Hematopoietic multipotent progenitor cell treated with erythropoietin and hydrocortisone succinate and interleukin-3 and kit ligand, for 8 days (in vitro differentiated cells): Measurements from ENCODE around the gene TFRC.

Source experiments
- DNase-seq: peaks from one replicate; pipeline ENCODE4 v3.0.0-alpha.2; 2015

The TFRC gene

DNA sequence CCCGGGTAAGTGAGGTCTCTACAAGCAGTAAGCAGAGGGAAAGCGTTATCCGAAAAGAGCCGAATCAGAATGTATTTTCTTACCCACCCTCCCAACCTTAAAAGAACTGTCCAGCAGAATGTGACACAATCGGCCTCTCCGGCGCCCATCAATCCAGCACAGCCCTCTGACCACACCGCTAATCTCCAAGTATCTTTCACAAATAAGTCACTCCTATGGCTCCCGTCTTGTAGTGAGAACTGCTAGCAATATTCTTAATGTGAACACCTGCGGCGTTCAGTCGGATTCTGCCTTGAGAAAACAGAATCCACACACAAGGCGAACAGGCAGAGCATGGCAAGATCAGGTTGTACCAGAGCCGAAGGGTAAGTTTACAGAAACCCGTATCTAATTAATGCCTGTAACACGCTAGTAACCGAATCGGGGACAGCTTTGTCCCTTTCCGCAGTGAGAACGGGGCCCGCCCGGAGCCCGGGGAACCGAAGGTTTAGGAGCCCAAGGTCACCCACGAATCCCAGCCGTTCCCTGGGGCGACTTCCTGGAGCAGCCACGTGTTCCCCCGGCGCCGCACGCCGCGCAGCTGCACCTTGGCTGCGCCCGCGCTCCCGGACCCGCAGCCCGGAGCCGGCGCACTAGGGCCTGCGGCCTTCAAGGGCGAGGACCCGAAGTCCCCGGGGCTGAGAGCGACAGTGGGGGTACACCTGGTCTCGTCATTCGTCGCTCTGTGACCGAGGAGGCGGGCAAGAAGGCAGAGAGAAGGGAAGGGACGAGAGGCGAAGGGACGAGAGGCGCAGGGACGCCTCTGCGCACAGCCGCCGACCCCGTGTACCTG, 672 bp downstream of the TFRC start:
- peak; percentile 70 for DNase-seq

DNA sequence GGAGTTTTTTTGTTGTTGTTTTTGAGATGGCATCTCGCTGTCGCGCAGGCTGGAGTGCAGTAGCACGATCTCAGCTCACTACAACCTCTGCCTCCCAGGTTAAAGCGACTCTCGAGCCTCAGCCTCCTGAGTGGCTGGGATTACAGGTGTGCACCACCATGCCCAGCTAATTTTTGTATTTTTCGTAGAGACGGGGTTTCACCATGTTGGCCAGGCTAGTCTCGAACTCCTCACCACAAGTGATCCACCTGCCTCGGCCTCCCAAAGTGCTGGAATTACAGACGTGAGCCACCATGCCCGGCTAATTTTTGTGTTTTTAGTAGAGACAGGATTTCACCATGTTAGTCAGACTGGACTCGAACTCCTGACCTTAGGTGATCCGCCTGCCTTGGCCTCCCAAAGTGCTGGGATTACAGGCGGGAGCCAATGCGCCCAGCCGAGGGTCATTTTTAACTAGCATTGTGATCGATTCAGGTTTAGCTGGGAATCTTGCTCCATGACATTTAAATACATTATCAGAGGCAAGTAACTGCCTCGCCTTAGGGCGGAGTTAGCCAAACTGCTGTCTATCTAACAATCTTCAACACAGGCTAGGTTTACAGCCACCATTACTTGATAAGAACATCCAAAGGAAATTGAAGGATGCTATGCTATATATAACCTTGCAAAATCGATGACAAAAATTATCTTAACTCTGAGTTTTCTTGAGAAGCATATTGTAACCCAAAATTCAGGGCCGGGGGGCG, 1.6 kb downstream of the TFRC start:
- peak; percentile 71 for DNase-seq

DNA sequence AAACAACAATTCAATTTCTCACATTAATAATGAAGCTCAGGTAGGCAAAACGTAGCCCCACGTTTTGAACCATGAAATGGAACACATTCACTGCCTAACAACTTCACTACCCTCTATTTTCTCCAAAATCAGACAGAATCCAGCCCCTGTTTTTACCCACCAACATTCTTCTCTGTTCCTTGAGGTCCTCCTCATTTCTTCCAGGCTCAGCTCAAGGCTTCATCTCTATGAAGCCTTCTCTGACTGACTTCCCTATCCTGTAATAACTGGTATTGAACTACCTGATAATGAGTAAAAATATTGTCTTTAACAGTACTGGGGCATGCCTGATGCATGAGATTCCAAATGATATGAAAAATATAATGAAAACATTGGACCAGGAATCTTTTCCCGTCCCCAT, 2.2 kb downstream of the TFRC start:
- DNase-seq, result peak; percentile 68

DNA sequence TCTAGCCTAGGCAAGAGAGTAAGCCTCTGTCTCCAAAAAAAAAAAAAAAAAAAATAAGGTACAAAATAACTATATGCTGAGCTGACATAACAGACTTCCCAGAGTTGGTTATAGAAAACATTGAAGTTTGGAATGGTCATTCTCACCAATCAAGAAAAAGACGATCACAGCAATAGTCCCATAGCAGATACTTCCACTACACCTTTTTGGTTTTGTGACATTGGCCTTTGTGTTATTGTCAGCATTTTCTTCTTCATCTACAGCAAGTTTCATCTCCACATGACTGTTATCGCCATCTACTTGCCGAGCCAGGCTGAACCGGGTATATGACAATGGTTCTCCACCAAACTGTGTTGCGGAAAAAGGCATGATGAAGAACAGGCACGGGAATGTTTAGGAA, 6.9 kb downstream of the TFRC start:
- no peak for DNase-seq

DNA sequence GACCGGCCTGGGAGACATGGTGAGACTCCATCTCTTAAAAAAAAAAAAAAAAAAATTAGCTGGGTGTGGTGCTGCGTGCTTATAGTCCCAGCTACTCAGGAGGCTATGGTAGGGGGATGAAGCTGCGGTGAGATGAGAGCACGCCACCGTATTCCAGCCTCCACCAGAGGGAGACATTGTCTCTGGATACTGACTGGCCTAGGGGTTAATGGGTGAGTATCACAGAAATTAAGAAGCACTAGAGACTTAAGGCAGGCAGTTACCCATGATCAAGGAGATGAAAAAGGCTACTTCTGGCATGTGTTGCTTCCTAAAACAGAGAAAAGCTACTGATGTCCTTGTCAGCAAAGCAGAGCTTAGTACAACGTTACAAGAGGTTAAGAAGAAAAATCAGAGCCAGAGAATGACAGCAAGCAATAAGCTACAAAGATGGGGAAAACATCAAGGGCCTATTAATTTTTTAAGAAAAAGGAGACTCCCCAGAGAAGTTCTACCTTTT, 8.6 kb downstream of the TFRC start:
- peak; percentile 88 for DNase-seq

DNA sequence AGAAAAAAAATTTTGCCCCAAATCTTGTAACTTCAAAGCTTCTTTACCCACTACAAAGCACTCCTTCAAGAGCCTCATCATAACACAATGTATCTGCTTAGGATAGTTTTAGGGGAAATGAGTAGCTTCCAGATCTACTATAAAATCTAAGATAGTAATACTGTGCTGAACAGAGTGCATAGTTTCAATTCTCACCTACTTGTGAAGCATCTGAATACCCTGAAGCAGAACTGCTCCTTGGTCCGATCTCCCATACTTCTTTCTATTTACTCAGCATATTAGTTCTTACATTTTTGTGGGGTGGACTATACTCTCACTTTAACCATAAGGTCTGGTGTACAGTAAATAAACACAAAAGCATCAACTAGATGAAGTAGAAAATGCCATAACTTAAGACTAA, 9.6 kb downstream of the TFRC start:
- peak; percentile 41 for DNase-seq

DNA sequence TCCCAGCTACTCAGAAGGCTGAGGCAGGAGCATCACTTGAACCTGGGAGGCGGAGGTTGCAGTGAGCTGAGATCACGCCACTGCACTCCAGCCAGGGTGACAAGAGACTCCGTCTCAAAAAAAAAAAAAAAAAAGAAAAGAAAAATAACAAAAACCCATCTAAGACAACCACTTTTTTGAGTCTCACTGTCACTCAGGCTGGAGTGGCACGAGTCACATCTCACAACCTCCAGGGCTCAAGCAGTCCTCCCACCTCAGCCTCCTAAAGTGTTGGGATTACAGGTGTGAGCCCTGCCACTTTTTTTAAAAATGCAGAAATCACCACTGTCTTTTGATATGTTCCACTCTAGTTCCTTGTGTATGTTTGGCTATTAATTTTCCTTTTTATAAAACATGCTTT, 13.1 kb downstream of the TFRC start:
- DNase-seq, result peak; percentile 58

DNA sequence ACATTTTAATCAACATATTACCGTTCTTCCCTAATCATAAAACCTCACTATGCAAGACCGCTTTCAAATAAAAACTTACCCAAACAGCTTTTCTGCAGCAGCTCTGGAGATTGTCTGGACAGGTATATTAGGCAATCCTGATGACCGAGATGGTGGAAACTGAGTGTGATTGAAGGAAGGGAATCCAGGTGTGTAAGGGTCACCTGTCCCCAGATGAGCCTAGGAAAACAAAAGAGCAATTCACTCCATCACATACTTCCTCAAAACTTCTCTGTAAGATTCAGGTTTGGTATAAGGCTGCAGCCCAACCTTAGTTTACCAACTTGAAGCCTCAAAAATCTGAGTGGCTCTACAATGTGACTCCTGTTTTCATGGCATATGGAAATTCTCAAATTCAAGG, 14.5 kb downstream of the TFRC start:
- DNase-seq, result no peak

DNA sequence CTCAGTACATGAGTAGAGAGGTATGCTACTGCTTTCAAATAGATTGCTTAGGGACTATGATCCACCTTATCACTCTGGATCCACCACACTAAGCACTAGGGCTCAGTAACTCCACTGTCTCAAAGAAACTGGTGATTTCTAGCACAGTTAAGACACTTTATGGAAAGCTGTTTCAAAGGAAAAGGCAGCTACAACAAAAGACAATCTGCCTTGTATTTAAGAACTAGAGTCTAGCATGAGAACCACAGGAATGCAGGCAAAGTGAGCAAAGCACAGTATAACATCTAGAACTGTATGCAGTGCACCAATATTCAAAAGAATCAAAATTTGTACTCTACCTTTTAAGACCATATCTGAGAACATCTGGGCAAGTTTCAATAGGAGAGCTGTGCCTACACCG, 17.9 kb downstream of the TFRC start:
- peak; percentile 56 for DNase-seq

DNA sequence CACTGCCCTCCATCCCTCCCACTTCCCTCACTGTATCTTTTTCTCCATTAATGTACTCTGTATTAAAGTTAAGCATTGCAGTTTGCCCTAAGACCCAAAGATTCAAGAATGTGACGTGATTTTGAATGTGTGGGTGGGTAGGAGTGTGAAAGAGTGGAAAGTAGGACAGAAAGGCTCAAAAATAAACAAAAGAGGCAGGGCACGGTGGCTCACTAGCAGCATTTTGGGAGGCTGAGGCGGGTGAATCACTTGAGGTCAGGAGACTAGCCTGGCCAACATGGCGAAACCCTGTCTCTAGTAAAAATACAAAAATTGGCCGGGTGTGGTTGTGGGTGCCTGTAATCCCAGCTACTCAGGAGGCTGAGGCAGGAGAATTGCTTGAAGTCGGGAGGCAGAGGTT, 18.4 kb downstream of the TFRC start:
- peak; percentile 44 for DNase-seq

DNA sequence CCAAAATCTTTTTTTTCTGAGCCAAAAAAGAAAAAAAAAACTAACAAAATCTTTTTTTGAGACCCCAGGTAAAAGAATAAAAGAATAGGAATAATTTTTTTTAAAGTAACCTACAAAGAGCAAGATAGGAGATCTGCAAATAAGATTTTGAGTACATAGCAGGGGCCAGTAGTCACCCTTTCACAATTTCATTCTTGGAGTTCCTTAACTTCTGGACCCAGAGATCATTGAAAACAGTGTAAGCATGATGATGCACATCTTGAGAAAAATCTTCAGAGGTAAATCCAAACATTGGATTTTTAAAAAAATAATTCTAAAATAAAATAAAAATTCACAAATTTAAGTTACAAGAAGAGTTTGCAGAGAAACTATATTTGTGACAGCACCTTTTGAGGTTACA, 18.8 kb downstream of the TFRC start:
- DNase-seq, result peak; percentile 34

DNA sequence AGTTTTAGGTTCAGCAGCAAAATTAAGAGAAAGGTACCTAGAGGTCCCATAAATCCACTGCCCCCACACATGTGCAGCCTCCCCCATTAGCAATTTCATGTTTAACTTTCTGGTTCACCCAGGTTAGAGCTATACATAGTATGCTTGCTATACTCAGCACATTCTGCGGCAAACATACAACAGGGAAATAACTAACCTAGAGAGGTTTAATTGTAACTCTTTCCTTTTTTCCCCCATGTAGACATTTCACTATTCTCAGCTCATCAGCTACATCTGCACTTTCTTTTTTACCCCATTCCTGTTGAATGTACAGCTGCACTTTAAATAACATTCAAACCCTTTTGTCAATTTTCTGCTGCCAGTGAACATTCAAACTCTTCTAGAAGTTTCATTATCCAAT, 21.1 kb downstream of the TFRC start:
- peak; percentile 54 for DNase-seq

DNA sequence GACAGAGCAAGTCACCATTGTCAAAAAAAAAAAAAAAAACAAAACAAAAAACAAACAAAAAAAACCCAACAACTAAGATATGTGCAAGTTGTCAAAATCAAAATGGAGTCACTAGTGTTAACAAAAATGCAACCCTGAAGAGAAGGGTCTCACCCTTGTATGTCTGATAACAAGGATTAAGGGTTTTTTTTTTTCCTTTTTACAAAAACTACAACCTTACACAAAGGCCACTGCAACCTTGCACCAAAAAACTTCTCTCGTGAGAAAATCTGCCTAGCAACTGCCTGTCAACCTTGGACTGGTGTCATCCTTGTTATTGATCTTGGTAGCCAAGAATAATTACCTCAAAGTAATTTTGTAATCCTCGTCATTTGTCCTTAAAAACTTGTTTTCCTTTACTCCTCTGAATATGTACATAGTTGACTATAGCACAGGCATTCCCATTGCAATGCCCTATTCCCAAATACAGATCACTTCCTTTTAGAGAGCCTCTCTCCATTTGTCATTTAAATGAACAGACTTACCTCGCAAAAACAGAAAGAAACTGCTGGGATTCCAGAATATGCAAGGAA, 24.0 kb downstream of the TFRC start:
- DNase-seq, result peak; percentile 51

DNA sequence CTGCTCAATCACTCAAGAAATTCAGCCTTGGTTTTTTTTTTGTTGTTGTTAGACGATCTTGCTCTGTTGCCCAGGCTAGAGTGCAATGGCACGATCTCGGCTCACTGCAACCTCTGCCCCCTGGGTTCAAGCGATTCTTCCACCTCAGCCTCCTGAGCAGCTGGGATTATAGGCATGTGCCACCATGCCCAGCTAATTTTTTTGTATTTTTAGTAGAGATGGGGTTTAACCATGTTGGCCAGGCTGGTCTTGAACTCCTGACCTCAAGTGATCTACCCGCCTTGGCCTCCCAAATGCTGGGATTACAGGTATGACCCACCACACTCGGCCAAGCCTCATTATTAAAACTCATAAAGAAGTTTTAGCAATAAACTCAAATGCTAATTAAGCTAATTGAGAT, 25.5 kb downstream of the TFRC start:
- DNase-seq, result peak; percentile 27

DNA sequence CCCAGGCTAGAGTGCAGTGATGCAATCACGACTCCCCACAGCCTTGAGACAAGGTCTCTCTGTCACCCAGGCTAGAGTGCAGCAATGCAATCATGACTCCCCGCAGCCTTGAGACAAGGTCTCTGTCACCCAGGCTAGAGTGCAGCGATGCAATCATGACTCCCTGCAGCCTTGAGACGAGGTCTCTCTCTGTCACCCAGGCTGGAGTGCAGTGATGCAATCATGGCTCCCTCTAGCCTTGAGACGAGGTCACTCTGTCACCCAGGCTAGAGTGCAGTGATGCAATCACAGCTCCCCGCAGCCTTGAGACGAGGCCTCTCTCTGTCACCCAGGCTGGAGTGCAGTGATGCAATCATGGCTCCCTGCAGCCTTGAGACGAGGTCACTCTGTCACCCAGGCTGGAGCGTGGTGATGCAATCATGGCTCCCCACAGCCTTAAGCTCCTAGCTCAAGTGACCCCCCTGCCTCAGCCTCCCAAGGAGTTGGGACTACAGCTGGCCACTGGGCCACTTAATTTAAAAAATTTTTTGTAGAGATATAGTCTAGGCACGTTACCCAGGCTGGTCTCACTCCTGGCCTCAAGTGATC, 26.1 kb downstream of the TFRC start:
- DNase-seq, result peak; percentile 69

DNA sequence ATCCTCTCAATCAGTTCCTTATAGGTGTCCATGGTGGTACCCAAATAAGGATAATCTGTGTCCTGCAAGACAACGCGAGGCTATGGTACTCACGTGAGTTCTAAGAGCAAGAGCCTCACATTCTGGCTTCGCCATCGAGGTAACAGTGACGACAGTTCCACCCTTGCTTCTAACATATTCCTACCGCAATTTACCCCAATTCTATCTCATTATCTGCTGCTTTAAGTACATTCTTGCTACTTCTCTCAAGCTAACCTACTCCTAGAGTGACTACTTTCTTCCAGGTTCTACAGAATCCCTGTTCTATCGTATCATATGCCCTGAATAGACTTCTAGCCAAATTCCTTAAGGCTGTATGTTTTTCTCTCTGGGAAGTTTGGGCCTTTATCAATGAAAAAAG, 26.6 kb downstream of the TFRC start:
- DNase-seq, result peak; percentile 48

DNA sequence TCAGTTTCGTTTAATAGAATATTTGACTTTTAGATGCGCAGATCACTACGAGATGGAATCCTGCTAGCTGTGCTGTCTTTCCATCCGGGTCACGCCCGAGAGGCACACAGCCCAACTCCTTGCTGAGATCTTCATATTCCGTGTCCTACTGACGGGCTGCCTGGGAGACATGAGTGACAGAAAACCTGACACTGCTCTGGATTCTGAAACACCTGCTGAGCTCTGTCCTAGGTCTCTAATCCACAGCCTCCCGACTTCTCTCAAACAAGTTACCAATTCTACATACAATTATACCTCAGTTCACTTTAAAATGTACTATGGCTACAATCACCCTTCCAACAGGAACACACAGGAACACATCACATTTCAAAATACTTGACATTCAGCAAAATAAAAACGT, 27.2 kb downstream of the TFRC start:
- DNase-seq, result peak; percentile 52

DNA sequence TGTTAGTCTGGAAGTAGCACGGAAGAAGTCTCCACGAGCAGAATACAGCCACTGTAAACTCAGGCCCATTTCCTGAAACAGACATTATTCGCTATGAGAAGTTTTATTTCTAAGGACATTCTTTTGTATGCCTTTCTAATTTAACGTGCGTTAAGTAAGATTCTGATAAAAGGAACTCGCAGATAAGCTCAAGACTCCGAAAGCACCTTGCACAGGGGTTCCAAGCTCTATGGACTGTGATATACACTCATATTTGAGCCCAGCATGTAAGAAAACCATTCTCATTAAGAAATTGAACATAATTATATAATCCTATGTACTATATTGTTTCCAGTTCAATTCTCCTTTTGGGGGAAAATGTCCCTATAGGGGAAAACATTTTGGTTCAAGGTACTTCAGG, 28.4 kb downstream of the TFRC start:
- peak; percentile 42 for DNase-seq

DNA sequence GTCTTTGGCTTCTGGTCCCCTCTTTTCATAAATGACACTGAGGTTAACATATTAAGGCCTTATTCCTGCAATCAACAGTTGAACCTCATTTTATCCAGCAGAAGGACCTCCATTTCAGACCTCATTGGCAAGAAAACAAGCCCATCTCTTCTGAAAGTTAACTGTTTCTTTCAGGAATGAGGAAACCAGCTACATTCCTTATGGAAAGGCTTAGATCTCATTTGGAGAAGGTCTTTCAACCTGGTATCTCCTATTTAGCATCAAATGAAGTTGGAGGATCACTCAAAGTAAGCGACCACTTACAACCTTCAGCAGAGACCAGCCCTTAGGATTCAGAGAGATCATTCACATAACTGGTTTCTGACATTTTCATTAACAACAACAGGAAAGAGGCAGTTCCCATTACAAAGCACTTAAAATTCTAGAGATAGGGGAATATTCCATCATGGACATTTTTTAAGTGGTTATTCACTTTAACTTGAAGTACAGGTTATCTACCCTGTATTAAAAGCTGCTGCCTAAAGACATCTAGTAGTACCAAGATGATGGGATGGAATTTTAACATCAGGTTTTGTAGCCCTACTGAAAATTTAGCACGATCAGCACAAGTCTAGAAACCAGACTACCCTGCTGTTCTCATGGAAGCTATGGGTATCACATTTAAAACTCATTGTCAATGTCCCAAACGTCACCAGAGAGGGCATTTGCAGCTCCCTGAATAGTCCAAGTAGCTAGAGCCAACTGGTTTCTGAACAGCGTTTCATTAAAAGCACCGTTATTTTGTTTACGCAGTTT, 30.4 kb downstream of the TFRC start:
- DNase-seq, result peak; percentile 54

DNA sequence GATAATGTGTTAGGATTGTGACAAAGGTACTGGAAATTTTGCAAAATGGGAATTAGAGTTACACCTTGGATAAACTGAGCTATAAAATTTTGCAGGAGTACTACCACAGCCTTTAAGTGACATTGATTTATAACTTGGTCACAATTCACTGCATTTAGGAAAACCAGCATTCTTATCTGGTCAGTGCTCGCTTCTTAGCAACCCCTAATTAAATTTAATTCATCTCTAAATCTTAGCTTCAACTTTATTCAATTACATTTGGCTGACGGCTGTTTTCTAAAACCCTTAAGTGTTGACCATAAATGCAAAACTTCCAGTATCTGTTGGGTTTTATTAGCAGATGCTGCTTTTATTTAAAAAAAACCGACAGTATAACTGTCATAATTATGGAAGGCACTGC, 31.3 kb downstream of the TFRC start:
- peak; percentile 39 for DNase-seq

DNA sequence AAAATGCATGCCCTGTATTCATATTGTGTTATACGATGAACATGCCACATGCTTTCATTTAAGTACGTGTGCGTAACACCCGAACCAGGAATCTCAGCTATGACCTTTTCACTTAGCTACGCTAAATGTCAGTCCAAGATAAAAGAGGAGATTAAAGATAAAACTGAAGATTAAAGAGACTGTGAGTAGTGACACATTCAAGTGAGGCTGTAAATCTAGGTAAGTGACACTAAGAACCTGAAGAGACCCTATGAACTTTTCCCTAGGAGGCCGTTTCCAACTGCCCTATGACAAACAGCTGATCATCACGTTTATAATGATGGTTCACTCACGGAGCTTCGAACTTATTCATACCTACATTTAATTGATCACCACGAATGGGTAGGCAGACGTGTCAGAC, 32.2 kb downstream of the TFRC start:
- DNase-seq, result no peak

DNA sequence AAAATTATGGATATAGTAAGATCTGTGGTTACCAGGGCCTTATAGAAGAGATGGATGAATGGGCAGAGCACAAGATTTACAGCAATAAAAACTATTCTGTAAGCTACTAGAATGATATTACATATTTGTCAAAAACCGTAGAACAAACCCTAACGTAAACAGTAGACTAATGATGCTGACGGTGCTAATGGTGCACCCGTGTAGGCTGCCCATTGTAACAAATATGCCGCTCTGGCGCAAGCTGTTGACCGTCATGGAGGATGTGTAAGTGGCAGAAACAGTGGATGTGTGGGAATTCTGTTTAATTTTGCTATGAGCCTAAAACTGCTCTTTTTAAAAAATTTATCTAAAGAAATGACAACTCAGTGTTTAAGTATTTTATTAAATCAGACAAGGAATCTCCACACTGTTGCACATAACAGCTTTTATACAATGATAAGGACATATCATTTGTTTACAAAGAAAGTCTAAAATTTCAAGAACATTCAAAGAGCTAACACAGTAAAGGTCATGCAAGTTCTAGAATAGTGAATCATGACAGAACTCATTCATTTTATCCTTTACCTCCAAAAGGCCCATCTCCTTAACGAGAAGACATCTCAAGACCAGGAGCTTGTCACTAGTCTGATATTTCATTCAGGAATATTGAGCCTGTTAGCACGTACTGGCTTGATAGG, 32.8 kb downstream of the TFRC start:
- no peak for DNase-seq
